Measurements from ENCODE around the gene BMP2K. TPM values are rescaled to one million over a fixed set of nuclear protein-coding genes. Genes with fewer than 3 reads are reported as not detected.

BMP2K gene
- total RNA-seq, 2 experiments from 2014 or later: 43.4 to 61.1 TPM

DNA sequence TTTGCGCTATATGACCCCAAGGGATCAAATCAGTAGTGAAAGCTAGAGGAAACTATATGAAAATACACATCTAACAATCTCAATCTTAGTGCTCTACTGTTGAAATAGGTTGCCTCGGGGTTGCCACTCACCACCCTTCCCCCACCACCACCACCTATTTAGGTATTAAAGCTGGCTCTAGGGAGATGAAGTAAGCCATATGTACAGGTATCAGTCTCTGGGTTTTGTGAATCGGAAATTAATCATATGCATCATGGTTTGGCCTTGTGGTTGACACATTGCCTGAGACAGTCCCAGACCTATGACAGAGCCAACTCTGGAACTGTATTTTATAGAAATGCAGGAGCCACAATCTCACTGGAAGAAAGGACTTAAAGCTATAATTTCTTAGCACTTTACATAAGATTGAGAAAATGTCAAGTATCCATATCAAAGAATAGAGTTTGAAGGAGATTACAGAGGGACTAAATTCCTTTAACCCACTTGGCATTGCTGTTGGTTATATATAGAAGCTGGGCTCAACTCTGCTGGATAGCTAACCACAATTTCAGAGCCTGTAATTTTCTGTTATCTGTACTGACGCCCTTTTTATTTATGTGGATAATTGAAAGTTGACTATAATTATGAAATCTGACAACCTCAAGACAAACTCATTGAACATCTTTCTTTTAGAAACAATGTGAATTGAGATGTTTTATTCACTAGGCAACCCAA is 26.7 kb upstream of the BMP2K start:
- Histone ChIP-seq H3K4me3 (ENCODE audit: low read depth, low read length, poor library complexity, severe bottlenecking) (peak overlapping the region; percentile 52), H3K9me2 (ENCODE audit: insufficient read depth, low read length) (no peaks in the 10 kb centered on the region), H3K79me2 (ENCODE audit: insufficient read depth, low read depth, low read length) (no peaks in the 10 kb centered on the region), H4K20me1 (ENCODE audit: insufficient read depth, low read length) (no peaks in the 10 kb centered on the region), H3K9me3 (ENCODE audit: low read length) (no peaks in the 10 kb centered on the region), H3K36me3 (ENCODE audit: insufficient read depth, low read length) (no peaks in the 10 kb centered on the region; the same call in 1 of the 2 replicates), H3K4me1 (ENCODE audit: insufficient read depth, low read length, poor library complexity, severe bottlenecking) (peaks cover 61% of the 10 kb centered on the region), H2AFZ (ENCODE audit: low read length) (peak overlapping the region; percentile 79; the same call in 1 of the 2 replicates), H3K27ac (ENCODE audit: low read depth, low read length, poor library complexity, severe bottlenecking) (peak overlapping the region; percentile 88), H3K4me2 (ENCODE audit: low read length) (peak overlapping the region; percentile 81)
- TF ChIP-seq, protein P1, sequence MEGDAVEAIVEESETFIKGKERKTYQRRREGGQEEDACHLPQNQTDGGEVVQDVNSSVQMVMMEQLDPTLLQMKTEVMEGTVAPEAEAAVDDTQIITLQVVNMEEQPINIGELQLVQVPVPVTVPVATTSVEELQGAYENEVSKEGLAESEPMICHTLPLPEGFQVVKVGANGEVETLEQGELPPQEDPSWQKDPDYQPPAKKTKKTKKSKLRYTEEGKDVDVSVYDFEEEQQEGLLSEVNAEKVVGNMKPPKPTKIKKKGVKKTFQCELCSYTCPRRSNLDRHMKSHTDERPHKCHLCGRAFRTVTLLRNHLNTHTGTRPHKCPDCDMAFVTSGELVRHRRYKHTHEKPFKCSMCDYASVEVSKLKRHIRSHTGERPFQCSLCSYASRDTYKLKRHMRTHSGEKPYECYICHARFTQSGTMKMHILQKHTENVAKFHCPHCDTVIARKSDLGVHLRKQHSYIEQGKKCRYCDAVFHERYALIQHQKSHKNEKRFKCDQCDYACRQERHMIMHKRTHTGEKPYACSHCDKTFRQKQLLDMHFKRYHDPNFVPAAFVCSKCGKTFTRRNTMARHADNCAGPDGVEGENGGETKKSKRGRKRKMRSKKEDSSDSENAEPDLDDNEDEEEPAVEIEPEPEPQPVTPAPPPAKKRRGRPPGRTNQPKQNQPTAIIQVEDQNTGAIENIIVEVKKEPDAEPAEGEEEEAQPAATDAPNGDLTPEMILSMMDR (conservative IDR thresholded peaks at IDR 0.05; ENCODE audit: low read length): no peak
- no peak for TF ChIP-seq EZH2phosphoT487 (IDR thresholded peaks at IDR 0.05; ENCODE audit: borderline replicate concordance, low read depth, low read length)
- DNase-seq (ENCODE audit: low spot score): no peak
- BruUV-seq (replicated peaks): no TSS peak
- CTCF ChIA-PET (ENCODE audit: unreplicated experiment): interaction anchor here (0.6 to 1.2 kb wide), 3 partner anchors 42 to 81 kb away, joined by 3 read pairs; no protein-coding TSS in a partner anchor
- POLR2A ChIA-PET: interaction anchor here (0.7 to 5.7 kb wide), 10 partner anchors 9 to 141 kb away, joined by 3 to 73 read pairs (median 4); partner anchors contain the start of gene BMP2K
- intact Hi-C loops (cut with micrococcal nuclease; ENCODE audit: unreplicated experiment): no loop called here

DNA sequence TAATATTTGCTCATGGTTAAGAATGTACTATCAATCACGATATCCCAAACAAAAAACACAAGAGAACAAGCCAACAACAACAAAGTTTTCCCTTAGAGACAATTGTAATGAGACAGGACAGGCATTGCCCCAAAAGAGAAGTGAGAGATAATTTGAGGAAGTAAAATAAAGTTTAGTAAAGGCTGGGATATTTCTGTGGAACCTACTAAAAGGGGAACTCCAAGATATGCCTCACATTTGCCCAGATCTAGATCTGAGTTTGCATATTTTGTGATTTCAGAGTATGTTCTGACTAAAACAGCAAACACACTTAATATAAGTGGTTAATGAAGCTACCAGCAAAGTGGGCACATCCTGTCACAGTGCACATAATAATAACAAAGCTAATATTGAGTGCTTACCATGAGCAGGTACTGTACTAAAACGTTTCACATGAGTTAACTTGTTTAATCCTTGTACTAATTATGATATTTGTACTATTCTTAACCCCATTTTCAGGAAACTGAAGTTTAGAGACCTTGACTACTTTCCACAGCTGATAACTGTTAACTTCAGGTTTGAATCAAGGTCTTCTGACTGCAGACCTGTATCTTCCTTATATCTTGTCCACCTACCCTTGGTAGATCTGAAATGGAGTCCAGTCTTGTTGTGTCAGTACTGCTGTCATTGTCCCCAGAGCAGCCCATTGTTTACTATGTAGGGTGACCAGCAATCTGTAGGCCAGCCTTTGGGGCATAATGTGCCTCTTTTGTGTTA is 26.0 kb upstream of the BMP2K start:
- Histone ChIP-seq H3K9me2 (ENCODE audit: insufficient read depth, low read length) (no peaks in the 10 kb centered on the region), H3K27ac (ENCODE audit: low read depth, low read length, poor library complexity, severe bottlenecking) (peak overlapping the region; percentile 88), H4K20me1 (ENCODE audit: insufficient read depth, low read length) (no peaks in the 10 kb centered on the region), H3K79me2 (ENCODE audit: insufficient read depth, low read depth, low read length) (no peaks in the 10 kb centered on the region), H3K4me2 (ENCODE audit: low read length) (peak overlapping the region; percentile 81), H3K36me3 (ENCODE audit: insufficient read depth, low read length) (no peaks in the 10 kb centered on the region; the same call in 1 of the 2 replicates), H3K4me3 (ENCODE audit: low read depth, low read length, poor library complexity, severe bottlenecking) (peak overlapping the region; percentile 52), H3K9me3 (ENCODE audit: low read length) (no peaks in the 10 kb centered on the region), H3K4me1 (ENCODE audit: insufficient read depth, low read length, poor library complexity, severe bottlenecking) (peaks cover 61% of the 10 kb centered on the region), H2AFZ (ENCODE audit: low read length) (peak overlapping the region; percentile 79; the same call in 1 of the 2 replicates)
- BruUV-seq (replicated peaks): TSS peak; percentile 98
- CTCF ChIA-PET (ENCODE audit: unreplicated experiment): interaction anchor here (0.9 to 1.2 kb wide), 3 partner anchors 16 to 81 kb away, joined by 3 read pairs; no protein-coding TSS in a partner anchor
- intact Hi-C loops (cut with micrococcal nuclease; ENCODE audit: unreplicated experiment): loop anchor here (1.0 kb wide), 1 partner anchor 25 kb away; no protein-coding TSS in a partner anchor
- TF ChIP-seq, protein P1 (conservative IDR thresholded peaks at IDR 0.05; ENCODE audit: low read length): no peak
- TF ChIP-seq EZH2phosphoT487 (IDR thresholded peaks at IDR 0.05; ENCODE audit: borderline replicate concordance, low read depth, low read length): no peak
- DNase-seq (ENCODE audit: low spot score): peak; percentile 81
- POLR2A ChIA-PET: interaction anchor here (0.6 to 5.7 kb wide), 14 partner anchors 8 to 869 kb away, joined by 3 to 73 read pairs (median 5); partner anchors contain the start of gene BMP2K
